Transverse colon (tissue), 4 donors: ENCODE measurements around the gene ROBO1.

ENCODE experiments used
- EP300 ChIP-seq: sonication (generic); formaldehyde crosslinking; IDR thresholded peaks from one replicate; pipeline ENCODE4 v1.6.1; 2017; ENCODE audit warnings: antibody characterized with exemption, low read depth
- POLR2A ChIP-seq: fragments of 450-650 bp; IDR thresholded peaks from one replicate; pipeline ENCODE4 v1.6.1; 2016; ENCODE audit warnings: antibody characterized with exemption, mild to moderate bottlenecking, moderate library complexity
- POLR2AphosphoS5 ChIP-seq, 3 donors: sonication (generic); formaldehyde crosslinking; IDR thresholded peaks; one replicate each; pipeline ENCODE4 v1.6.1; 2016; ENCODE audit warnings: antibody characterized with exemption in 3 of 3
- TF ChIP-seq, protein P1 (sequence below), 5 experiments: fragments of 200-600 bp in 3 of 5; fragments of 450-650 bp in 2 of 5; sonication (generic) in 3 of 5; IDR thresholded peaks; 1 replicate in 2 of 5; 2 replicates in 3 of 5; pipeline ENCODE4 v1.5.1; 2016 to 2017; ENCODE audit warnings: antibody characterized with exemption in 5 of 5, inconsistent platforms in 3 of 5, mild to moderate bottlenecking in 2 of 5, moderate library complexity in 1 of 5

DNA sequence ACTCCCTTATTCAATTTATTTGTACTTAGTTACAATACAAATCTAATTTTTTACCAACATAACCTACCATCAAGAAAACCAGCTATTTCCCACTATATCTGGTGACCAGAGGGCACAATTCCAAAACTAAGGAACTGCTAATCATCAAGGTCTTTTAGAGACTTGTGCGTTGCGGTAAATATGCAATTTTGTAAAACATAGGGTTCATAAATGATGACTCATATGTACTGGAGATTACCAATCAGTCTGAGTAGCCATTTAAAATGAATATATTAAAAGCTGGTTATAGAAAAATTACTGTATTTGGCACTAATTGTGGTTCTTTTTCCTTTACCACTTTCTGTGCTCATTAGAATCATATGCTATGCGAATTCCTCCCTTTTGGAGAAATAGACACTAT, 859.6 kb downstream of the ROBO1 start:
- TF ChIP-seq, protein P1, sequence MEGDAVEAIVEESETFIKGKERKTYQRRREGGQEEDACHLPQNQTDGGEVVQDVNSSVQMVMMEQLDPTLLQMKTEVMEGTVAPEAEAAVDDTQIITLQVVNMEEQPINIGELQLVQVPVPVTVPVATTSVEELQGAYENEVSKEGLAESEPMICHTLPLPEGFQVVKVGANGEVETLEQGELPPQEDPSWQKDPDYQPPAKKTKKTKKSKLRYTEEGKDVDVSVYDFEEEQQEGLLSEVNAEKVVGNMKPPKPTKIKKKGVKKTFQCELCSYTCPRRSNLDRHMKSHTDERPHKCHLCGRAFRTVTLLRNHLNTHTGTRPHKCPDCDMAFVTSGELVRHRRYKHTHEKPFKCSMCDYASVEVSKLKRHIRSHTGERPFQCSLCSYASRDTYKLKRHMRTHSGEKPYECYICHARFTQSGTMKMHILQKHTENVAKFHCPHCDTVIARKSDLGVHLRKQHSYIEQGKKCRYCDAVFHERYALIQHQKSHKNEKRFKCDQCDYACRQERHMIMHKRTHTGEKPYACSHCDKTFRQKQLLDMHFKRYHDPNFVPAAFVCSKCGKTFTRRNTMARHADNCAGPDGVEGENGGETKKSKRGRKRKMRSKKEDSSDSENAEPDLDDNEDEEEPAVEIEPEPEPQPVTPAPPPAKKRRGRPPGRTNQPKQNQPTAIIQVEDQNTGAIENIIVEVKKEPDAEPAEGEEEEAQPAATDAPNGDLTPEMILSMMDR (IDR thresholded peaks at IDR 0.05), result no peak
- TF ChIP-seq POLR2A, result no peak
- TF ChIP-seq POLR2AphosphoS5 (IDR thresholded peaks at IDR 0.05), result no peak
- no peak for TF ChIP-seq EP300
